HepG2 (cell line): ENCODE results near the gene PPM1K. TPM values are rescaled to one million over a fixed set of nuclear protein-coding genes. Genes with fewer than 3 reads are reported as not detected.

Source experiments
- BHLHE40 ChIP-seq: IDR thresholded peaks from 2 replicates; pipeline ENCODE4 v1.6.1; 2011; ENCODE audit warnings: low read length, improper control_type of control experiment
- DPF2 ChIP-seq: sonication (generic); formaldehyde crosslinking; IDR thresholded peaks from 2 replicates; pipeline ENCODE4 v1.4.0; 2020; ENCODE audit warnings: mild to moderate bottlenecking, low read depth, missing genetic modification reagents, borderline replicate concordance
- ELF3 ChIP-seq: IDR thresholded peaks from 2 replicates; pipeline ENCODE4 v1.6.1; 2016; ENCODE audit warnings: missing genetic modification reagents, missing compliant biosample characterization
- FOXA1 ChIP-seq, 2 experiments: fragments of 450-650 bp in 1 of 2; sonication (generic) in 1 of 2; formaldehyde crosslinking in 1 of 2; IDR thresholded peaks; 2 replicates each; pipeline versions ENCODE4 v1.4.0 to v1.6.1; 2016 to 2020; ENCODE audit warnings: missing genetic modification reagents in 1 of 2
- GATAD1 ChIP-seq: IDR thresholded peaks from 2 replicates; pipeline ENCODE4 v1.6.1; 2016; ENCODE audit warnings: missing genetic modification reagents, missing compliant biosample characterization
- MTF1 ChIP-seq: sonication (generic); formaldehyde crosslinking; IDR thresholded peaks from 2 replicates; pipeline ENCODE4 v1.5.0; 2020; ENCODE audit warnings: missing genetic modification reagents
- NR2F6 ChIP-seq, 2 experiments: IDR thresholded peaks; 2 replicates each; pipeline ENCODE4 v1.6.1; 2016; ENCODE audit warnings: antibody characterized with exemption in 1 of 2, mild to moderate bottlenecking in 1 of 2
- PITX1 ChIP-seq: sonication (generic); formaldehyde crosslinking; IDR thresholded peaks from 2 replicates; pipeline ENCODE4 v1.5.1; 2020; ENCODE audit warnings: mild to moderate bottlenecking, missing genetic modification reagents
- POGZ ChIP-seq: sonication (generic); formaldehyde crosslinking; IDR thresholded peaks from 2 replicates; pipeline ENCODE4 v1.4.0; 2020; ENCODE audit warnings: mild to moderate bottlenecking, missing genetic modification reagents
- PPARG ChIP-seq: conservative IDR thresholded peaks from 2 replicates; pipeline ENCODE4 v1.6.1; 2016; ENCODE audit warnings: missing biosample characterization, missing genetic modification reagents
- RARA ChIP-seq: IDR thresholded peaks from 2 replicates; pipeline ENCODE4 v1.6.1; 2016; ENCODE audit warnings: missing genetic modification reagents, missing compliant biosample characterization
- RXRB ChIP-seq: IDR thresholded peaks from 2 replicates; pipeline ENCODE4 v1.6.1; 2016; ENCODE audit warnings: borderline replicate concordance, missing genetic modification reagents, missing compliant biosample characterization
- TBX2 ChIP-seq: sonication (generic); formaldehyde crosslinking; IDR thresholded peaks from 2 replicates; pipeline ENCODE4 v1.5.0; 2020; ENCODE audit warnings: missing genetic modification reagents, mild to moderate bottlenecking, borderline replicate concordance
- UBTF ChIP-seq: sonication (generic); formaldehyde crosslinking; IDR thresholded peaks from 2 replicates; pipeline ENCODE4 v1.4.0; 2020; ENCODE audit warnings: mild to moderate bottlenecking, missing genetic modification reagents
- ZBTB1 ChIP-seq: sonication (generic); formaldehyde crosslinking; IDR thresholded peaks from 2 replicates; pipeline ENCODE4 v1.4.0; 2020; ENCODE audit warnings: missing genetic modification reagents, borderline replicate concordance
- ZHX1 ChIP-seq: sonication (generic); formaldehyde crosslinking; IDR thresholded peaks from 2 replicates; pipeline ENCODE4 v1.8.1; 2022; ENCODE audit warnings: low read depth, mild to moderate bottlenecking, missing genetic modification reagents
- ZMYM4 ChIP-seq: sonication (generic); formaldehyde crosslinking; IDR thresholded peaks from 2 replicates; pipeline ENCODE4 v1.8.1; 2023; ENCODE audit warnings: mild to moderate bottlenecking, missing genetic modification reagents
- ZNF430 ChIP-seq: sonication (generic); formaldehyde crosslinking; IDR thresholded peaks from 2 replicates; pipeline ENCODE4 v1.9.0; 2021; ENCODE audit warnings: mild to moderate bottlenecking, missing genetic modification reagents
- ZNF503 ChIP-seq: sonication (generic); formaldehyde crosslinking; IDR thresholded peaks from 2 replicates; pipeline ENCODE4 v1.4.0; 2020; ENCODE audit warnings: missing genetic modification reagents
- ZNF672 ChIP-seq: sonication (generic); formaldehyde crosslinking; IDR thresholded peaks from 2 replicates; pipeline ENCODE4 v1.8.1; 2022; ENCODE audit warnings: missing genetic modification reagents
- ZNF674 ChIP-seq: sonication (generic); formaldehyde crosslinking; IDR thresholded peaks from 2 replicates; pipeline ENCODE4 v1.5.0; 2020; ENCODE audit warnings: low read depth, mild to moderate bottlenecking, missing genetic modification reagents
- ZNF710 ChIP-seq: sonication (generic); formaldehyde crosslinking; IDR thresholded peaks from 2 replicates; pipeline ENCODE4 v1.5.0; 2020; ENCODE audit warnings: mild to moderate bottlenecking, missing genetic modification reagents, borderline replicate concordance
- polyA plus RNA-seq, 8 experiments: library from polyadenylated mRNA; depleted of rRNA in 3 of 8; stranded (reverse) in 7 of 8; unstranded in 1 of 8; fragments of >200 nt; fragmentation: Illumina TruSeq in 4 of 8; extraction: Trizol in 4 of 8; gene quantifications; 2 replicates each; pipeline versions ENCODE4 v1.2.1 to v1.2.3, GENCODE V29; 2011 to 2016; ENCODE audit warnings: low read depth in 4 of 8, missing spikeins in 1 of 8, mixed read lengths in 1 of 8; ENCODE audit not compliant: insufficient read depth in 1 of 8
- total RNA-seq, 5 experiments: library from RNA; depleted of rRNA; stranded (reverse); fragments of >200 nt; fragmentation: Illumina TruSeq; extraction: Trizol; gene quantifications; 2 replicates each; pipeline ENCODE4 v1.2.3, GENCODE V29; 2016; ENCODE audit warnings: low read depth in 1 of 5

PPM1K gene
- total and polyA plus RNA-seq, 2 of the 13 experiments (the other 11 are each of a cell fraction or from before 2014, with no cell fraction given) = 11.9 to 17.8 TPM

GRCh38 chr4:88216395-88216794 is 68.0 kb downstream of the PPM1K start (continued):
- TF ChIP-seq ZHX1 (CRISPR knock-in tag) (no peak), ZNF710 (0 out of 2 replicates have a peak, but pooled peaks have one; percentile 46), GATAD1 (no peak; the same call in 1 of the 2 replicates), ZNF672 (no peak), RARA (CRISPR knock-in tag) (peak; percentile 92), ZMYM4 (CRISPR knock-in tag) (peak; percentile 83), BHLHE40 (no peak), FOXA1 (IDR thresholded peaks at IDR 0.05) (no peak), FOXA1 (CRISPR knock-in tag; IDR thresholded peaks at IDR 0.05) (peak; percentile 97), PITX1 (CRISPR knock-in tag) (0 out of 2 replicates have a peak, but pooled peaks have one; percentile 40), ZNF503 (CRISPR knock-in tag) (peak; percentile 79; the same call in 1 of the 2 replicates), ELF3 (CRISPR knock-in tag) (peak; percentile 81), DPF2 (CRISPR knock-in tag) (0 out of 2 replicates have a peak, but pooled peaks have one; percentile 26), ZNF674 (CRISPR knock-in tag) (no peak), NR2F6 (IDR thresholded peaks at IDR 0.05) (peak; percentile 66), NR2F6 (CRISPR knock-in tag; IDR thresholded peaks at IDR 0.05) (peak; percentile 70), PPARG (CRISPR knock-in tag) (peak; percentile 58; the same call in 1 of the 2 replicates), RXRB (peak; percentile 73; the same call in 1 of the 2 replicates), UBTF (0 out of 2 replicates have a peak, but pooled peaks have one; percentile 45), ZNF430 (CRISPR knock-in tag) (peak; percentile 86), ZBTB1 (CRISPR knock-in tag) (no peak), POGZ (CRISPR knock-in tag) (peak; percentile 82; the same call in 1 of the 2 replicates), TBX2 (CRISPR knock-in tag) (peak; percentile 100), MTF1 (CRISPR knock-in tag) (peak; percentile 71; the same call in 1 of the 2 replicates)
